GM12878 (cell line): ENCODE data around the gene CIPC. TPM values are rescaled to one million over a fixed set of nuclear protein-coding genes. Genes with fewer than 3 reads are reported as not detected.
A peak's percentile ranks its signal among the peaks of the same experiment; 100 is the strongest.

Experiments used
- BCLAF1 ChIP-seq: fragments of 450-650 bp; IDR thresholded peaks from 2 replicates; pipeline ENCODE4 v1.6.1; 2017; ENCODE audit warnings: antibody characterized with exemption, mild to moderate bottlenecking, moderate library complexity
- BRCA1 ChIP-seq: IDR thresholded peaks from 2 replicates; pipeline ENCODE4 v1.6.1; 2011; ENCODE audit warnings: low read depth, low read length, improper control_type of control experiment
- CHD1 ChIP-seq: IDR thresholded peaks from 2 replicates; pipeline ENCODE4 v1.6.1; 2012; ENCODE audit warnings: low read depth, low read length, improper control_type of control experiment
- CTCF ChIP-seq, 3 experiments: IDR thresholded peaks in 2 of 3; conservative IDR thresholded peaks in 1 of 3; 2 replicates each; pipeline ENCODE4 v1.5.1; 2011; ENCODE audit warnings: low read depth in 3 of 3, low read length in 3 of 3, mild to moderate bottlenecking in 3 of 3, control low read depth in 2 of 3, moderate library complexity in 2 of 3, inconsistent platforms in 1 of 3, mixed read lengths in 1 of 3; ENCODE audit not compliant: control insufficient read depth in 2 of 3, insufficient read depth in 1 of 3; ENCODE audit errors: extremely low read depth in 1 of 3
- FOS ChIP-seq: IDR thresholded peaks from 3 replicates; pipeline ENCODE4 v1.6.1; 2011; ENCODE audit warnings: borderline replicate concordance; ENCODE audit not compliant: insufficient read length; ENCODE audit errors: extremely low read depth
- GATAD2B ChIP-seq: fragments of 450-650 bp; conservative IDR thresholded peaks from 2 replicates; pipeline ENCODE4 v1.6.1; 2017; ENCODE audit warnings: low read depth, mild to moderate bottlenecking, moderate library complexity
- KAT2A ChIP-seq: conservative IDR thresholded peaks from 2 replicates; pipeline ENCODE4 v1.6.1; 2011; ENCODE audit warnings: low read depth, low read length; ENCODE audit not compliant: control insufficient read depth
- LARP7 ChIP-seq: fragments of 450-650 bp; IDR thresholded peaks from 2 replicates; pipeline ENCODE4 v1.6.1; 2017; ENCODE audit warnings: mild to moderate bottlenecking
- MAX ChIP-seq: IDR thresholded peaks from 2 replicates; pipeline ENCODE4 v1.6.1; 2012; ENCODE audit warnings: low read depth, low read length, improper control_type of control experiment
- MEF2A ChIP-seq: IDR thresholded peaks from 2 replicates; pipeline ENCODE4 v1.6.1; 2011; ENCODE audit warnings: low read depth, mild to moderate bottlenecking, low read length, moderate library complexity; ENCODE audit not compliant: insufficient read depth
- MXI1 ChIP-seq: fragments of 150-350 bp; IDR thresholded peaks from 2 replicates; pipeline ENCODE4 v1.6.1; 2011; ENCODE audit warnings: low read depth, mild to moderate bottlenecking, inconsistent platforms, low read length, improper control_type of control experiment
- NBN ChIP-seq: fragments of 450-650 bp; IDR thresholded peaks from 2 replicates; pipeline ENCODE4 v1.6.1; 2016
- NFYB ChIP-seq: IDR thresholded peaks from 2 replicates; pipeline ENCODE4 v1.6.1; 2011; ENCODE audit warnings: low read depth, mild to moderate bottlenecking, low read length, improper control_type of control experiment, moderate library complexity; ENCODE audit not compliant: insufficient read depth
- NR2C1 ChIP-seq: fragments of 450-650 bp; IDR thresholded peaks from 2 replicates; pipeline ENCODE4 v1.6.1; 2017; ENCODE audit warnings: antibody characterized with exemption, mild to moderate bottlenecking, moderate library complexity
- NRF1 ChIP-seq: conservative IDR thresholded peaks from 2 replicates; pipeline ENCODE4 v1.6.1; 2011; ENCODE audit warnings: mild to moderate bottlenecking, low read depth, low read length, improper control_type of control experiment
- RBBP5 ChIP-seq: fragments of 200-600 bp; sonication (generic); conservative IDR thresholded peaks from 2 replicates; pipeline ENCODE4 v1.6.1; 2016
- SPI1 ChIP-seq: IDR thresholded peaks from 2 replicates; pipeline ENCODE4 v1.6.1; 2011; ENCODE audit warnings: low read depth, mild to moderate bottlenecking, low read length, moderate library complexity, borderline replicate concordance; ENCODE audit not compliant: insufficient read depth
- STAT1 ChIP-seq: fragments of 450-650 bp; conservative IDR thresholded peaks from 2 replicates; pipeline ENCODE4 v1.6.1; 2014; ENCODE audit warnings: antibody characterized with exemption, mild to moderate bottlenecking
- TCF3 ChIP-seq: IDR thresholded peaks from 2 replicates; pipeline ENCODE4 v1.6.1; 2012; ENCODE audit warnings: low read depth, mild to moderate bottlenecking, low read length, borderline replicate concordance; ENCODE audit not compliant: insufficient read depth
- ZSCAN29 ChIP-seq: fragments of 450-650 bp; IDR thresholded peaks from 2 replicates; pipeline ENCODE4 v1.6.1; 2017; ENCODE audit warnings: mild to moderate bottlenecking, moderate library complexity
- polyA plus RNA-seq, 11 experiments: library from polyadenylated mRNA; depleted of rRNA in 4 of 11; unstranded in 6 of 11; stranded (reverse) in 5 of 11; fragments of >200 nt; fragmentation: Nextera tagmentation in 4 of 11; fragmentation: Illumina TruSeq in 1 of 11; extraction: Ambion mirVana in 4 of 11; extraction: Trizol in 1 of 11; gene quantifications; 1 replicate in 1 of 11; 2 replicates in 10 of 11; pipeline versions ENCODE4 v1.2.1 to v1.2.3, GENCODE V29; 2011 to 2016; ENCODE audit warnings: inconsistent platforms in 2 of 11, missing spikeins in 2 of 11, low read depth in 1 of 11
- total RNA-seq, 4 experiments: library from RNA; depleted of rRNA in 3 of 4; stranded (reverse); fragments of >200 nt in 3 of 4; fragmentation: Illumina TruSeq in 1 of 4; extraction: Trizol in 1 of 4; gene quantifications; 2 replicates each; pipeline versions ENCODE4 v1.2.1 to v1.2.3, GENCODE V29; 2013 to 2021
- TF ChIP-seq, protein P1 (sequence below): fragments of 450-650 bp; IDR thresholded peaks from 2 replicates; pipeline ENCODE4 v1.6.1; 2017; ENCODE audit warnings: borderline replicate concordance
- TF ChIP-seq, protein P2 (sequence below): fragments of 450-650 bp; conservative IDR thresholded peaks from 2 replicates; pipeline ENCODE4 v1.6.1; 2017; ENCODE audit warnings: mild to moderate bottlenecking, moderate library complexity

CIPC gene
- total and polyA plus RNA-seq, 10 of the 15 experiments (the other 5 are each of a cell fraction or from before 2014, with no cell fraction given) = 5.6 to 29.5 (median 16.5) TPM

- TF ChIP-seq CTCF (IDR thresholded peaks at IDR 0.05 in 2 of 3, conservative IDR thresholded peaks at IDR 0.05 in 1 of 3; ENCODE audit: control insufficient read depth in 2 of 3, extremely low read depth in 1 of 3, insufficient read depth in 1 of 3, low read depth in 3 of 3, low read length in 3 of 3) (peak in 1 of 3 experiments; percentile 7; a peak in 1 of 6 replicates), BRCA1 (no peak), LARP7 (peak; percentile 97), GATAD2B (no peak; the same call in none of the 2 replicates), RBBP5 (no peak), MEF2A (peak; percentile 75), MXI1 (peak; percentile 92), NRF1 (peak; percentile 90), CHD1 (no peak), SPI1 (no peak), NR2C1 (peak; percentile 82), KAT2A (no peak), STAT1 (no peak), TCF3 (no peak), ZSCAN29 (no peak), MAX (peak; percentile 96), FOS (no peak), NFYB (0 out of 2 replicates have a peak, but pooled peaks have one; percentile 25), NBN (peak; percentile 74), BCLAF1 (no peak)
- TF ChIP-seq, protein P1, sequence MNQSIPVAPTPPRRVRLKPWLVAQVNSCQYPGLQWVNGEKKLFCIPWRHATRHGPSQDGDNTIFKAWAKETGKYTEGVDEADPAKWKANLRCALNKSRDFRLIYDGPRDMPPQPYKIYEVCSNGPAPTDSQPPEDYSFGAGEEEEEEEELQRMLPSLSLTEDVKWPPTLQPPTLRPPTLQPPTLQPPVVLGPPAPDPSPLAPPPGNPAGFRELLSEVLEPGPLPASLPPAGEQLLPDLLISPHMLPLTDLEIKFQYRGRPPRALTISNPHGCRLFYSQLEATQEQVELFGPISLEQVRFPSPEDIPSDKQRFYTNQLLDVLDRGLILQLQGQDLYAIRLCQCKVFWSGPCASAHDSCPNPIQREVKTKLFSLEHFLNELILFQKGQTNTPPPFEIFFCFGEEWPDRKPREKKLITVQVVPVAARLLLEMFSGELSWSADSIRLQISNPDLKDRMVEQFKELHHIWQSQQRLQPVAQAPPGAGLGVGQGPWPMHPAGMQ = no peak
- TF ChIP-seq, protein P2, sequence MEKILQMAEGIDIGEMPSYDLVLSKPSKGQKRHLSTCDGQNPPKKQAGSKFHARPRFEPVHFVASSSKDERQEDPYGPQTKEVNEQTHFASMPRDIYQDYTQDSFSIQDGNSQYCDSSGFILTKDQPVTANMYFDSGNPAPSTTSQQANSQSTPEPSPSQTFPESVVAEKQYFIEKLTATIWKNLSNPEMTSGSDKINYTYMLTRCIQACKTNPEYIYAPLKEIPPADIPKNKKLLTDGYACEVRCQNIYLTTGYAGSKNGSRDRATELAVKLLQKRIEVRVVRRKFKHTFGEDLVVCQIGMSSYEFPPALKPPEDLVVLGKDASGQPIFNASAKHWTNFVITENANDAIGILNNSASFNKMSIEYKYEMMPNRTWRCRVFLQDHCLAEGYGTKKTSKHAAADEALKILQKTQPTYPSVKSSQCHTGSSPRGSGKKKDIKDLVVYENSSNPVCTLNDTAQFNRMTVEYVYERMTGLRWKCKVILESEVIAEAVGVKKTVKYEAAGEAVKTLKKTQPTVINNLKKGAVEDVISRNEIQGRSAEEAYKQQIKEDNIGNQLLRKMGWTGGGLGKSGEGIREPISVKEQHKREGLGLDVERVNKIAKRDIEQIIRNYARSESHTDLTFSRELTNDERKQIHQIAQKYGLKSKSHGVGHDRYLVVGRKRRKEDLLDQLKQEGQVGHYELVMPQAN = peak; percentile 92
Measured at GRCh38 chr14:77097700-77098528, at the start of gene CIPC (continued).
